Measurements from ENCODE around the gene STIP1.

The STIP1 gene

GRCh38 chr11:64173616-64174355 lies 12.2 kb upstream of the STIP1 start:
- Histone ChIP-seq H3K27me3 (ENCODE audit: insufficient read depth, low read depth) (no peaks in the 10 kb centered on the region), H3K4me3 (IDR thresholded peaks at IDR 0.05; ENCODE audit: insufficient read depth, low read depth, low read length) (no peak overlapping the region), H3K4me1 (ENCODE audit: low read depth, poor library complexity, severe bottlenecking) (no peaks in the 10 kb centered on the region), H3K27ac (no peak overlapping the region), H3K36me3 (ENCODE audit: insufficient read depth) (no peaks in the 10 kb centered on the region), H3K79me2 (ENCODE audit: insufficient read depth, low read depth) (no peaks in the 10 kb centered on the region), H3K4me2 (no peak overlapping the region), H3K9ac (no peak overlapping the region), H4K20me1 (ENCODE audit: insufficient read depth) (no peaks in the 10 kb centered on the region), H2AFZ (ENCODE audit: low read depth) (no peak overlapping the region)
- TF ChIP-seq, protein P1, sequence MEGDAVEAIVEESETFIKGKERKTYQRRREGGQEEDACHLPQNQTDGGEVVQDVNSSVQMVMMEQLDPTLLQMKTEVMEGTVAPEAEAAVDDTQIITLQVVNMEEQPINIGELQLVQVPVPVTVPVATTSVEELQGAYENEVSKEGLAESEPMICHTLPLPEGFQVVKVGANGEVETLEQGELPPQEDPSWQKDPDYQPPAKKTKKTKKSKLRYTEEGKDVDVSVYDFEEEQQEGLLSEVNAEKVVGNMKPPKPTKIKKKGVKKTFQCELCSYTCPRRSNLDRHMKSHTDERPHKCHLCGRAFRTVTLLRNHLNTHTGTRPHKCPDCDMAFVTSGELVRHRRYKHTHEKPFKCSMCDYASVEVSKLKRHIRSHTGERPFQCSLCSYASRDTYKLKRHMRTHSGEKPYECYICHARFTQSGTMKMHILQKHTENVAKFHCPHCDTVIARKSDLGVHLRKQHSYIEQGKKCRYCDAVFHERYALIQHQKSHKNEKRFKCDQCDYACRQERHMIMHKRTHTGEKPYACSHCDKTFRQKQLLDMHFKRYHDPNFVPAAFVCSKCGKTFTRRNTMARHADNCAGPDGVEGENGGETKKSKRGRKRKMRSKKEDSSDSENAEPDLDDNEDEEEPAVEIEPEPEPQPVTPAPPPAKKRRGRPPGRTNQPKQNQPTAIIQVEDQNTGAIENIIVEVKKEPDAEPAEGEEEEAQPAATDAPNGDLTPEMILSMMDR (conservative IDR thresholded peaks at IDR 0.05; ENCODE audit: low read depth, low read length) = no peak

- no peaks in the 10 kb centered on the region for H3K36me3 ChIP-seq (ENCODE audit: insufficient read depth)
- H3K79me2 ChIP-seq (ENCODE audit: insufficient read depth, low read depth) = no peaks in the 10 kb centered on the region
- no peaks in the 10 kb centered on the region for H3K27me3 ChIP-seq (ENCODE audit: insufficient read depth, low read depth)
- H3K4me1 ChIP-seq (ENCODE audit: low read depth, poor library complexity, severe bottlenecking) = peaks cover 12% of the 10 kb centered on the region
- no peak overlapping the region for H3K9ac ChIP-seq
- H4K20me1 ChIP-seq (ENCODE audit: insufficient read depth) = no peaks in the 10 kb centered on the region
- H2AFZ ChIP-seq (ENCODE audit: low read depth) = no peak overlapping the region
- H3K27ac ChIP-seq = no peak overlapping the region
- H3K4me2 ChIP-seq = no peak overlapping the region
- TF ChIP-seq, protein P1 (conservative IDR thresholded peaks at IDR 0.05; ENCODE audit: low read depth, low read length) = no peak
- no peak overlapping the region for H3K4me3 ChIP-seq (IDR thresholded peaks at IDR 0.05; ENCODE audit: insufficient read depth, low read depth, low read length)
These were observed 9.2 kb upstream of the STIP1 start for GRCh38 chr11:64176751-64177150.

- Histone ChIP-seq H3K4me3 (IDR thresholded peaks at IDR 0.05; ENCODE audit: insufficient read depth, low read depth, low read length) (no peak overlapping the region), H3K27ac (no peak overlapping the region), H3K9ac (no peak overlapping the region), H2AFZ (ENCODE audit: low read depth) (no peak overlapping the region), H3K79me2 (ENCODE audit: insufficient read depth, low read depth) (peaks cover 7% of the 10 kb centered on the region; the same call in 1 of the 2 replicates), H4K20me1 (ENCODE audit: insufficient read depth) (no peaks in the 10 kb centered on the region), H3K4me2 (no peak overlapping the region; the same call in 1 of the 2 replicates), H3K4me1 (ENCODE audit: low read depth, poor library complexity, severe bottlenecking) (peaks cover 26% of the 10 kb centered on the region), H3K36me3 (ENCODE audit: insufficient read depth) (no peaks in the 10 kb centered on the region), H3K27me3 (ENCODE audit: insufficient read depth, low read depth) (no peaks in the 10 kb centered on the region)
- TF ChIP-seq, protein P1 (conservative IDR thresholded peaks at IDR 0.05; ENCODE audit: low read depth, low read length) = no peak
These were observed 7.8 kb upstream of the STIP1 start for GRCh38 chr11:64178203-64178602.

- Histone ChIP-seq H2AFZ (ENCODE audit: low read depth) (no peak overlapping the region), H3K4me2 (no peak overlapping the region), H3K4me1 (ENCODE audit: low read depth, poor library complexity, severe bottlenecking) (peaks cover 35% of the 10 kb centered on the region), H4K20me1 (ENCODE audit: insufficient read depth) (no peaks in the 10 kb centered on the region), H3K36me3 (ENCODE audit: insufficient read depth) (no peaks in the 10 kb centered on the region), H3K4me3 (IDR thresholded peaks at IDR 0.05; ENCODE audit: insufficient read depth, low read depth, low read length) (no peak overlapping the region), H3K27me3 (ENCODE audit: insufficient read depth, low read depth) (no peaks in the 10 kb centered on the region), H3K9ac (no peak overlapping the region), H3K79me2 (ENCODE audit: insufficient read depth, low read depth) (peaks cover 15% of the 10 kb centered on the region; the same call in 1 of the 2 replicates), H3K27ac (no peak overlapping the region)
- TF ChIP-seq, protein P1 (conservative IDR thresholded peaks at IDR 0.05; ENCODE audit: low read depth, low read length) = no peak
These were observed 6.9 kb upstream of the STIP1 start for GRCh38 chr11:64178951-64179639.
